ENCODE data around the gene BTG2. TPM values are rescaled to one million over a fixed set of nuclear protein-coding genes. Genes with fewer than 3 reads are reported as not detected.

BTG2 gene
- total and polyA plus RNA-seq, 12 donors = 11.4 to 175 (median 49.3) TPM

DNA sequence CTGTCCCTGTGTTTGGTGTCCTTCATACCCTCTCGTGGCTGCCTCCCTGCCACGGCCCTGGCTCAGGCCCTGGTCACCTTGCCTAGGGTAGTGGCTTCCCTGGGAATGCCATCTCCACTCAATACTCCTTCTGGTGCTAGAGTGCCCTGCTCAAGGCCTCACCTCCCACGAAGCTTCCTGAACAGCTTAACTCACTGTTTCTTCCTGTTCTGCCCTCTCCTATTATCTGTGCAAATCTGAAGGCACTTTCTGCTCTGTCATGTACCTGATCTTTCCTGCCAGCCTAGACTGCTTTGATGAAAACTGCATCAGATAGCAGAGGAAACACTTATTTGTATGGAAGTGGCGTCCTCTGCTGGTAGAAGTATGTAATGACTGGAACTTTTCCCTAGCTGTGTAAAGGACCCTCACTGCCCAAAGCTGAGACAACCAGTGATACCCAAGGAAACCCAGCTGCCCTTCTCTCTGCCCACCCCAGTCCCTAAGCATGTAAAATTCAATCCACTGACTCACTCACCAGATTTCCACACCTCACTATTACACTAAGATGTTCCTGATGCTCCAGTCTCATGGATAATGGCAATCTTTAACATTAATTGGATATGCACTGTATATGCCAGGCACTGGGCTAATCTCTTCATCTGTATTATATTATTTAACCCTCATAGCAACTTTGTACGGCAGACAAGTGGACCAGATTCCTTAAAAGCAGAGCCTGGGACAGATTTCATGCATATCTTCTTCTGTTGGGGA is 36.2 kb upstream of the BTG2 start:
- no peaks in the 10 kb centered on the region for H3K36me3 ChIP-seq (replicated peaks in 1 of 2)
- peaks cover 4% of the 10 kb centered on the region for H3K27me3 ChIP-seq
- peak overlapping the region in 2 of 5 donors; percentile 7 to 41 for H3K27ac ChIP-seq
- peaks cover 0 to 12% of the 10 kb centered on the region in 2 donors for H3K4me1 ChIP-seq (replicated peaks in 1 of 2)
- no peaks in the 10 kb centered on the region for H3K9me3 ChIP-seq (replicated peaks in 1 of 3)
- no peak overlapping the region for H3K4me3 ChIP-seq
- DNase-seq = peak in 4 of 7 donors; percentile 45 to 74 (median 64)
- WGBS, 4 donors = 18 to 21% (median 19%) methylated on average over 5 of the region's 5 CpGs
- intact Hi-C loops (cut with DNase I) = no loop called here
- TF ChIP-seq POLR2A (IDR thresholded peaks at IDR 0.05) = no peak
- TF ChIP-seq, protein P1, sequence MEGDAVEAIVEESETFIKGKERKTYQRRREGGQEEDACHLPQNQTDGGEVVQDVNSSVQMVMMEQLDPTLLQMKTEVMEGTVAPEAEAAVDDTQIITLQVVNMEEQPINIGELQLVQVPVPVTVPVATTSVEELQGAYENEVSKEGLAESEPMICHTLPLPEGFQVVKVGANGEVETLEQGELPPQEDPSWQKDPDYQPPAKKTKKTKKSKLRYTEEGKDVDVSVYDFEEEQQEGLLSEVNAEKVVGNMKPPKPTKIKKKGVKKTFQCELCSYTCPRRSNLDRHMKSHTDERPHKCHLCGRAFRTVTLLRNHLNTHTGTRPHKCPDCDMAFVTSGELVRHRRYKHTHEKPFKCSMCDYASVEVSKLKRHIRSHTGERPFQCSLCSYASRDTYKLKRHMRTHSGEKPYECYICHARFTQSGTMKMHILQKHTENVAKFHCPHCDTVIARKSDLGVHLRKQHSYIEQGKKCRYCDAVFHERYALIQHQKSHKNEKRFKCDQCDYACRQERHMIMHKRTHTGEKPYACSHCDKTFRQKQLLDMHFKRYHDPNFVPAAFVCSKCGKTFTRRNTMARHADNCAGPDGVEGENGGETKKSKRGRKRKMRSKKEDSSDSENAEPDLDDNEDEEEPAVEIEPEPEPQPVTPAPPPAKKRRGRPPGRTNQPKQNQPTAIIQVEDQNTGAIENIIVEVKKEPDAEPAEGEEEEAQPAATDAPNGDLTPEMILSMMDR (IDR thresholded peaks at IDR 0.05) = peak; percentile 88 to 98 (median 96)

DNA sequence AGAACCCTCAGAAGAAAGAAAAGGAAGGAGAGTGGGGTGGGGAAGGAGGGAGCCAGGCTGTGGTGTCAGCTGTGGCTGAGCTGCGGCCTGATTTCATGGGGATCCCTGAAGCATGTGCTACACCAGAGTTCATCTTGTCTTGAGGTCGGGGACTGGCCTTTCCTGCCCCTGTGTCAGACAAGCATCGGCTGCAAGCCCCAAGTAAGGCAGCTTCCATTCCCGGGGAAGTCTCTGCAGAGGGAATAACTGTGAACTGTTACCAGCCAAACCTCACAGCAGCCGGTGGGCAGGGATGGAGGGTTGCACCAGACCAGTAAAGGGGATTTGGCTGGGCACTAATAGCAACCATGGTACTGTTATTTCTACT is 35.7 kb upstream of the BTG2 start:
- intact Hi-C loops (cut with DNase I) = loop anchor here (5.0 to 10.0 kb wide), 4 partner anchors 68 to 218 kb away; no protein-coding TSS in a partner anchor
- Histone ChIP-seq H3K4me1 (replicated peaks in 1 of 2) (peaks cover 0 to 17% of the 10 kb centered on the region in 2 donors), H3K27me3 (peaks cover 4% of the 10 kb centered on the region), H3K27ac (no peak overlapping the region), H3K9me3 (replicated peaks in 1 of 3) (no peaks in the 10 kb centered on the region), H3K36me3 (replicated peaks in 1 of 2) (no peaks in the 10 kb centered on the region), H3K4me3 (no peak overlapping the region)
- 55 to 65% (median 57%) methylated on average over 5 of the region's 5 CpGs for WGBS, 4 donors
- peak in 2 of 7 donors; percentile 7 to 22 for DNase-seq
- TF ChIP-seq POLR2A (IDR thresholded peaks at IDR 0.05) = no peak
- TF ChIP-seq, protein P1 (IDR thresholded peaks at IDR 0.05) = no peak

DNA sequence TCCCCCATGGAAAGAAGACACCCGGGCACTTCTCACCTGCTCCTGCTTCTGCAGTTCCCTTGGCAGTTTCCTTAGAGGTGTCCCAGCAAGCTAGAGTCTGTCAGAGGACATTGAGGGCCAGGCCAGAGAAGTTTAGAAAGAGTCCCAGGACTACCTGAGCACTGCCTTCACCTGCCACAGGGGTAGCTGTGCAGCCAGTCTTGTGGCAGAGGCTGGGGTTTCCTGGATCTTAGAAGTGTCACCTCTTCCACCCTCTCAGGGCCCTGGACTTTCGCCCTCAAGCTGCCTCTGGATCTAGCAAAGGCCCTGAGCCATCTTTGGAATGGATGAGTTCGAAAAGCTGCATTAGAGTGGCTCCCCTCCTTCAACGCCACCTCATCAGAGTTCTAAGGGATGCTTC is 34.9 kb upstream of the BTG2 start:
- peaks cover 0 to 25% of the 10 kb centered on the region in 2 donors for H3K4me1 ChIP-seq (replicated peaks in 1 of 2)
- intact Hi-C loops (cut with DNase I) = loop anchor here (5.0 to 10.0 kb wide), 4 partner anchors 67 to 217 kb away; no protein-coding TSS in a partner anchor

More for the DNA sequence above, 34.9 kb upstream of the BTG2 start:
- 74 to 81% (median 76%) methylated on average over 2 to 4 of the region's 4 CpGs for WGBS, 4 donors
- Histone ChIP-seq H3K4me3 (no peak overlapping the region), H3K9me3 (replicated peaks in 1 of 3) (no peaks in the 10 kb centered on the region), H3K36me3 (replicated peaks in 1 of 2) (no peaks in the 10 kb centered on the region), H3K27me3 (no peaks in the 10 kb centered on the region), H3K27ac (no peak overlapping the region)
- TF ChIP-seq POLR2A (IDR thresholded peaks at IDR 0.05) = no peak
- TF ChIP-seq, protein P1 (IDR thresholded peaks at IDR 0.05) = no peak
- DNase-seq = peak in 1 of 7 donors; percentile 13

All from adrenal gland (tissue), 12 donors.